ENCODE data around the gene ENPP6. TPM values are rescaled to one million over a fixed set of nuclear protein-coding genes. Genes with fewer than 3 reads are reported as not detected.

Gene ENPP6
- total RNA-seq, 1 experiment from 2014 or later = not detected

GRCh38 chr4:184067931-184068554, 149.6 kb downstream of the ENPP6 start:
- Histone ChIP-seq H3K9me3 (ENCODE audit: low read length) (no peaks in the 10 kb centered on the region), H3K9me2 (replicated peaks; ENCODE audit: insufficient read depth, low read length) (no peaks in the 10 kb centered on the region), H3K9ac (ENCODE audit: low read length) (no peak overlapping the region), H3K27ac (ENCODE audit: low read length) (no peak overlapping the region), H4K20me1 (ENCODE audit: insufficient read depth, low read depth, low read length) (no peaks in the 10 kb centered on the region), H2AFZ (ENCODE audit: low read length) (no peak overlapping the region), H3K27me3 (ENCODE audit: low read length) (no peaks in the 10 kb centered on the region), H3K4me3 (ENCODE audit: low read length) (no peak overlapping the region), H3K36me3 (ENCODE audit: insufficient read depth, low read length) (no peaks in the 10 kb centered on the region), H3K79me2 (ENCODE audit: low read length) (no peaks in the 10 kb centered on the region), H3K4me1 (ENCODE audit: low read length) (no peaks in the 10 kb centered on the region), H3K4me2 (ENCODE audit: low read depth, low read length, poor library complexity, severe bottlenecking) (no peak overlapping the region)
- no peak for DNase-seq

- no peaks in the 10 kb centered on the region for H4K20me1 ChIP-seq (ENCODE audit: insufficient read depth, low read depth, low read length)
- H3K79me2 ChIP-seq (ENCODE audit: low read length) = no peaks in the 10 kb centered on the region
- H3K9me2 ChIP-seq (replicated peaks; ENCODE audit: insufficient read depth, low read length) = no peaks in the 10 kb centered on the region
- no peaks in the 10 kb centered on the region for H3K4me1 ChIP-seq (ENCODE audit: low read length)
- no peak overlapping the region for H2AFZ ChIP-seq (ENCODE audit: low read length)
- no peaks in the 10 kb centered on the region for H3K9me3 ChIP-seq (ENCODE audit: low read length)
- H3K4me3 ChIP-seq (ENCODE audit: low read length) = no peak overlapping the region
- H3K9ac ChIP-seq (ENCODE audit: low read length) = no peak overlapping the region
- no peak overlapping the region for H3K27ac ChIP-seq (ENCODE audit: low read length)
- no peak overlapping the region for H3K4me2 ChIP-seq (ENCODE audit: low read depth, low read length, poor library complexity, severe bottlenecking)
- no peaks in the 10 kb centered on the region for H3K36me3 ChIP-seq (ENCODE audit: insufficient read depth, low read length)
- H3K27me3 ChIP-seq (ENCODE audit: low read length) = no peaks in the 10 kb centered on the region
- DNase-seq = no peak
These were observed 150.9 kb downstream of the ENPP6 start for GRCh38 chr4:184066584-184067300.

- H3K79me2 ChIP-seq (ENCODE audit: low read length) = no peaks in the 10 kb centered on the region
- H3K27ac ChIP-seq (ENCODE audit: low read length) = no peak overlapping the region
- no peak for DNase-seq
- no peak overlapping the region for H2AFZ ChIP-seq (ENCODE audit: low read length)
- H3K4me2 ChIP-seq (ENCODE audit: low read depth, low read length, poor library complexity, severe bottlenecking) = no peak overlapping the region
- H3K9me2 ChIP-seq (replicated peaks; ENCODE audit: insufficient read depth, low read length) = no peaks in the 10 kb centered on the region
- H3K9ac ChIP-seq (ENCODE audit: low read length) = no peak overlapping the region
- no peaks in the 10 kb centered on the region for H3K36me3 ChIP-seq (ENCODE audit: insufficient read depth, low read length)
- H3K4me1 ChIP-seq (ENCODE audit: low read length) = no peaks in the 10 kb centered on the region
- H4K20me1 ChIP-seq (ENCODE audit: insufficient read depth, low read depth, low read length) = no peaks in the 10 kb centered on the region
- no peaks in the 10 kb centered on the region for H3K27me3 ChIP-seq (ENCODE audit: low read length)
- H3K4me3 ChIP-seq (ENCODE audit: low read length) = no peak overlapping the region
- no peaks in the 10 kb centered on the region for H3K9me3 ChIP-seq (ENCODE audit: low read length)
These were observed 152.8 kb downstream of the ENPP6 start for GRCh38 chr4:184064877-184065276.

GRCh38 chr4:184062769-184063168, 154.9 kb downstream of the ENPP6 start:
- Histone ChIP-seq H3K9ac (ENCODE audit: low read length) (no peak overlapping the region), H4K20me1 (ENCODE audit: insufficient read depth, low read depth, low read length) (no peaks in the 10 kb centered on the region), H3K27ac (ENCODE audit: low read length) (no peak overlapping the region), H3K9me3 (ENCODE audit: low read length) (no peaks in the 10 kb centered on the region), H3K27me3 (ENCODE audit: low read length) (no peaks in the 10 kb centered on the region), H2AFZ (ENCODE audit: low read length) (no peak overlapping the region), H3K9me2 (replicated peaks; ENCODE audit: insufficient read depth, low read length) (no peaks in the 10 kb centered on the region), H3K4me2 (ENCODE audit: low read depth, low read length, poor library complexity, severe bottlenecking) (no peak overlapping the region), H3K4me3 (ENCODE audit: low read length) (no peak overlapping the region), H3K79me2 (ENCODE audit: low read length) (no peaks in the 10 kb centered on the region), H3K36me3 (ENCODE audit: insufficient read depth, low read length) (no peaks in the 10 kb centered on the region), H3K4me1 (ENCODE audit: low read length) (no peaks in the 10 kb centered on the region)
- DNase-seq = no peak

GRCh38 chr4:184061582-184061981, 156.1 kb downstream of the ENPP6 start:
- H2AFZ ChIP-seq (ENCODE audit: low read length) = no peak overlapping the region
- DNase-seq = no peak

GRCh38 chr4:184059099-184059498, 158.6 kb downstream of the ENPP6 start:
- no peak for DNase-seq
- H3K9me3 ChIP-seq (ENCODE audit: low read length) = no peaks in the 10 kb centered on the region
- no peak overlapping the region for H3K9ac ChIP-seq (ENCODE audit: low read length)
- H3K79me2 ChIP-seq (ENCODE audit: low read length) = no peaks in the 10 kb centered on the region
- H4K20me1 ChIP-seq (ENCODE audit: insufficient read depth, low read depth, low read length) = no peaks in the 10 kb centered on the region
- H3K4me1 ChIP-seq (ENCODE audit: low read length) = no peaks in the 10 kb centered on the region
- H3K4me3 ChIP-seq (ENCODE audit: low read length) = no peak overlapping the region
- no peaks in the 10 kb centered on the region for H3K27me3 ChIP-seq (ENCODE audit: low read length)
- H3K27ac ChIP-seq (ENCODE audit: low read length) = no peak overlapping the region
- no peak overlapping the region for H3K4me2 ChIP-seq (ENCODE audit: low read depth, low read length, poor library complexity, severe bottlenecking)
- H2AFZ ChIP-seq (ENCODE audit: low read length) = no peak overlapping the region
- H3K36me3 ChIP-seq (ENCODE audit: insufficient read depth, low read length) = no peaks in the 10 kb centered on the region
- H3K9me2 ChIP-seq (replicated peaks; ENCODE audit: insufficient read depth, low read length) = no peaks in the 10 kb centered on the region

More at GRCh38 chr4:184061582-184061981, 156.1 kb downstream of the ENPP6 start:
- H3K79me2 ChIP-seq (ENCODE audit: low read length) = no peaks in the 10 kb centered on the region
- H3K9me2 ChIP-seq (replicated peaks; ENCODE audit: insufficient read depth, low read length) = no peaks in the 10 kb centered on the region
- H3K9ac ChIP-seq (ENCODE audit: low read length) = no peak overlapping the region
- no peak overlapping the region for H3K27ac ChIP-seq (ENCODE audit: low read length)
- no peak overlapping the region for H3K4me3 ChIP-seq (ENCODE audit: low read length)
- H3K9me3 ChIP-seq (ENCODE audit: low read length) = no peaks in the 10 kb centered on the region
- H3K4me1 ChIP-seq (ENCODE audit: low read length) = no peaks in the 10 kb centered on the region
- H3K4me2 ChIP-seq (ENCODE audit: low read depth, low read length, poor library complexity, severe bottlenecking) = no peak overlapping the region
- H4K20me1 ChIP-seq (ENCODE audit: insufficient read depth, low read depth, low read length) = no peaks in the 10 kb centered on the region
- no peaks in the 10 kb centered on the region for H3K36me3 ChIP-seq (ENCODE audit: insufficient read depth, low read length)
- H3K27me3 ChIP-seq (ENCODE audit: low read length) = no peaks in the 10 kb centered on the region

GRCh38 chr4:184058026-184058425, 159.6 kb downstream of the ENPP6 start:
- Histone ChIP-seq H3K4me1 (ENCODE audit: low read length) (no peaks in the 10 kb centered on the region), H3K9ac (ENCODE audit: low read length) (no peak overlapping the region), H3K4me2 (ENCODE audit: low read depth, low read length, poor library complexity, severe bottlenecking) (no peak overlapping the region), H3K36me3 (ENCODE audit: insufficient read depth, low read length) (no peaks in the 10 kb centered on the region), H3K9me2 (replicated peaks; ENCODE audit: insufficient read depth, low read length) (no peaks in the 10 kb centered on the region), H3K79me2 (ENCODE audit: low read length) (no peaks in the 10 kb centered on the region), H3K4me3 (ENCODE audit: low read length) (no peak overlapping the region), H3K27me3 (ENCODE audit: low read length) (no peaks in the 10 kb centered on the region), H4K20me1 (ENCODE audit: insufficient read depth, low read depth, low read length) (no peaks in the 10 kb centered on the region), H3K9me3 (ENCODE audit: low read length) (no peaks in the 10 kb centered on the region), H3K27ac (ENCODE audit: low read length) (no peak overlapping the region), H2AFZ (ENCODE audit: low read length) (no peak overlapping the region)
- DNase-seq = no peak

GRCh38 chr4:184056877-184057276, 160.8 kb downstream of the ENPP6 start:
- DNase-seq = no peak
- Histone ChIP-seq H3K4me3 (ENCODE audit: low read length) (no peak overlapping the region), H3K9me3 (ENCODE audit: low read length) (no peaks in the 10 kb centered on the region), H4K20me1 (ENCODE audit: insufficient read depth, low read depth, low read length) (no peaks in the 10 kb centered on the region), H3K27me3 (ENCODE audit: low read length) (no peaks in the 10 kb centered on the region), H3K79me2 (ENCODE audit: low read length) (no peaks in the 10 kb centered on the region), H2AFZ (ENCODE audit: low read length) (no peak overlapping the region), H3K9ac (ENCODE audit: low read length) (no peak overlapping the region), H3K27ac (ENCODE audit: low read length) (no peak overlapping the region), H3K4me1 (ENCODE audit: low read length) (no peaks in the 10 kb centered on the region), H3K4me2 (ENCODE audit: low read depth, low read length, poor library complexity, severe bottlenecking) (no peak overlapping the region), H3K9me2 (replicated peaks; ENCODE audit: insufficient read depth, low read length) (no peaks in the 10 kb centered on the region), H3K36me3 (ENCODE audit: insufficient read depth, low read length) (no peaks in the 10 kb centered on the region)
